CD1c-positive myeloid dendritic cell (primary cell): ENCODE measurements around the gene CFAP61.

ENCODE experiments used
- DNase-seq: peaks from one replicate; pipeline ENCODE4 v3.0.0-alpha.2; 2016; ENCODE audit errors: extremely low spot score

The CFAP61 gene

GRCh38 chr20:20036756-20037155 is 15.6 kb upstream of the CFAP61 start:
- peak; percentile 21 for DNase-seq

GRCh38 chr20:20037960-20038359 is 14.4 kb upstream of the CFAP61 start:
- DNase-seq = no peak

GRCh38 chr20:20038586-20038985 is 13.7 kb upstream of the CFAP61 start:
- DNase-seq = no peak

DNA sequence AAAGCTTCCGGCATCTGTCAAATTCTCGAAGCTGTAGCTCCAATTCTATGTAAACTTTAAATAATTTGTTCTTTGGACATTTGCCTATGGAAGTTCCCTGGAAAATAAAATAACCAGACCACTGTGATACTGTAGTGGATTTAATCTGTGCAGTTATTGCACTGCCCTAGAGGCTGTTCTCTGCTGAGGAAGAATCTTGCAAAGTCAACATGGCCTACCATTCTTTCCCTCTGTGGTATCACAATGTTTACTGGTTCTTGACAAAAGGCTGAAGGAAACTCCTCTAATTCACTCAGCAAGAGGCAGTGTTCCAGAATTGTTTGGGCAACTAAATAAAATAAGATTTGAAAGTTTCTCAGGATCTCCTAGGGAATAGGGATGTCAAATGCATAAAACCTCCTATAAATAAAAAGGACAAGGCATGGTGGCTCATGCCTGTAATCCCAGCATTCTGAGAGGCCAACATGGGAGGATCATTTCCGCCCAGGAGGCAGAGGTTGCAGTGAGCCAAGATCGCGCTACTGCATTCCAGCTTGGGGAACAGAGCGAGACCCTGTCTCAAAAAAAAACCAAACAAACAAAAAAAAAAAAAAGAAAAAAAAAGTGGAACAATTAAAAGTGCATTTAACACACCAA is 12.5 kb upstream of the CFAP61 start:
- no peak for DNase-seq

- DNase-seq = no peak
Measured at GRCh38 chr20:20051767-20052073, 612 bp upstream of the CFAP61 start.

- DNase-seq = no peak
Measured at GRCh38 chr20:20060234-20060998, 8.1 kb downstream of the CFAP61 start.

DNA sequence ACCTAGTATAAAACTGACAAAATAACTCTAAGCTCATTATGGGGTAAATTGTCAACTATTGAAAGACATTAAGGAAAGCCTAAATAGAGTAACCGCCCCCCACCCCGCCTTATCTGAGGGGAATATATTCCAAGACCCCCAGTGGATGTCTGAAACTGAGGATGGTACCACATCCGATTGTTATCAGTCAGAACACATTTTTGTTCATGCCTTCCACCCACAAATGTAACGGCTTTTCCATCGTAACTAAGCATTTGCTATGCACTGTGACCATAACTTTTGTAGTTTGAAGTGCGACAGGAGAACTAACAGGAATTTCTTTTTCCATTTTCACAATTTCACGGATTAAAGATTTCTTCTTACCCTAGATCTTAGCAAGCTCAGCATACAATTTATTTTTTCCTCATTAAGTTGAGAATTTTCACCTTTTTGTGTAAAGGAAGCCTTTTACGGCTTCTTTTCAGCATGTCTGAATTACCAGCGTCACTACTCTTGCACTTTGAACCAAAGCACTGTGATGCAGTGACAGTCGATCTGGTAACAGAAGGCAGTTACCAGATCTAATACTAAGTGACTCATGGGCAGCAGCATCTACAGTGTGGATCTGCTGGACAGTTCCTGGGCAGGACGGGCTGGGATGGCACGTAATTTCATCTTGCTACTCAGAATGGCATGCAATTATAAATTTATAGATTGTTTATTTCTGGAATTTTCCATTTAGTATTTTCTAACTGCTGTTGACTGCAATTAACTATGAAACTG is 11.8 kb downstream of the CFAP61 start:
- DNase-seq = no peak

- DNase-seq = no peak
Measured at GRCh38 chr20:20065361-20065760, 13.0 kb downstream of the CFAP61 start.

DNA sequence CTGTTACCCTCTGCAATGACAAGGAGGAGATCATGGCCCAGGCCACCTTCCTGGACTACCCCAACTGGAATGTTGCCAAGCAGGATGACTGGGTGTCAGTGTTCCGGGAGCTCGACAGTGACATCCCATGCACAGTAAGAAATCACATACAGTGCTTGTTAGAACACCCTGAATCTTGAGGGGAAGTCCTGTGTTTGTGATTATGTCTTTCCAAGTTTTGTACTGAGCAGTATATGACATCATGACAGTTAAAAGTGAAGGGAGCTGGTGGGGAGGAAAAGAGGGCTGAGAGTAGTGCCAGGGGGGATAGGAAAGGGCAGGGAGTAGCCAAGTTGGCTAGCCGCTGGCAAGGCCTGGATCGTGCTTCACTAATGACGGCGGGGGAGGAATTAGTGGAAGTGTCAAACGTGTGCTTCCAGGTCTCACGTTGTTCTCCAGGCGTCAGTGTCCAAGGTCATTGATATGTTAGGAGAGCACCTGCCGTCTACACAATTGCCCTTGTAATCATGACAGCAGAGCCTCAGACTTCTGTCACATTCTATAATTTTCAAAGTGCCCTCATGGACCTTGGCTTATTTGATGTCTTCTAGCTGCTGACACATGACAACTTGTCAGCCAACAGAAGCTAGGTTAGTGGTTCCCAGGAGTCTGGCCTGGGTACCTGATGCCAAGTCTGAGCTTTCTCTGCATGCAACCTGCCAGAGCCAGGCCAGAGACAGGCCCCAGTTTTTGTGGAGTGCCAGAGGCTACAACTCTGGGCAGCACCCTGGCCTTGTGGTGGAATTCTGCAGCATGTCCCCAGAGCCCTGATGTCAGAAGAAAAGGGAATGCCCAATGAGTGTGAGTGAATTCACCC is 18.8 kb downstream of the CFAP61 start:
- no peak for DNase-seq

GRCh38 chr20:20073801-20074371 is 21.6 kb downstream of the CFAP61 start:
- no peak for DNase-seq

GRCh38 chr20:20075032-20075431 is 22.7 kb downstream of the CFAP61 start:
- DNase-seq = no peak

DNA sequence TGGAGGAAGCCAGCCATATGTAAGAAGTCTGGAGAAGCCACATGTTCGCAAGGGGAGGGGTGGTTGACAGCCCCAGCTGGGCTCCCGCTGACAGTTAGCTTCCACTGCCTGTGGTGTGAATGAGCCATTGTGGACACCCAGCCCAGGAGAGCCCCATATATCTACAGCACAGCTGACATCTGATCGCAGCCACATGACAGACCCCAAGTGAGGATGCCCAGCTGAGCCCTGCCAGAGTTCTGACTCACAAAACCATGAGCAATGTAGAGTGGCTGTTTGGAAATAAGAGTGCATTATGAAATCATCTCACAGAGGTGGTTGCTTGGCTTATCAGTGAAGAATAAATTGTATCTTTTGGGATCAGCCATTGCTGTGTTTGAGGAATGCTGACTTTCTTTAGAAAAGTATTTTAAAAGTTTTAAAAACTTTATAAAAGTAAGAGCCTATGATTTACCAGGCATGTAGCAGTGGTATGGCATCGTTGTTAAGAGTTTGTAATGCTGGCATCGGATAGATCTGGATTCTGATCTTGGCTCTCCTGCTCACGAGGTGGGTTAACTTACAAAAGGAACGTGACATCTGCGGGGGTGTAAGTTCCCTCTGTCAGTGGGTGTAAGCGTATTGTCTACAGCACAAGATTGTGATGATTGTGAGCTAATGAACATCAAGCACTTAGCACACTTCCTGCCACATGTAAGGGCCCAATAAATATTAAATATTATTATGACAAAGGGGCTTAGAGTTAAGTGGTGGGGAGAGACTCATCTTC is 24.1 kb downstream of the CFAP61 start:
- no peak for DNase-seq

DNA sequence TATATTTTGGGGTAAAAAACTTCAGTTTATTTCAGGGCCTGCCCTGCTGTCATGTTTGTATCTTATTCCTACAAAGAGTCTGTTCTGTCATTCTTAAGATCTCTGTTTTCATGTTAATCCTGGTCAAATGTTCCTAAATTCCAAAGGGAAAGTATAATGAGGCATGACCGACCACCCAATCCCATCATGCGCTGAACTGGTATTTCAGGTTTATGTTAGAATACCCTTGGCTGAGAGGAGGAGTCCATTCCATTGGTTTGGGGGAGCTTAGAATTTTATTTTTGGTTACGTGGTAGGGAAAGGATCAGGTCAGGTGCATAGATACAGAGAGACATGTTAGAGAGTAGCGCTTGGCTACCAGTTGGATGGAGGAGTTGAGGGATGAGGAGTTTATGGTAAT is 25.7 kb downstream of the CFAP61 start:
- no peak for DNase-seq

DNA sequence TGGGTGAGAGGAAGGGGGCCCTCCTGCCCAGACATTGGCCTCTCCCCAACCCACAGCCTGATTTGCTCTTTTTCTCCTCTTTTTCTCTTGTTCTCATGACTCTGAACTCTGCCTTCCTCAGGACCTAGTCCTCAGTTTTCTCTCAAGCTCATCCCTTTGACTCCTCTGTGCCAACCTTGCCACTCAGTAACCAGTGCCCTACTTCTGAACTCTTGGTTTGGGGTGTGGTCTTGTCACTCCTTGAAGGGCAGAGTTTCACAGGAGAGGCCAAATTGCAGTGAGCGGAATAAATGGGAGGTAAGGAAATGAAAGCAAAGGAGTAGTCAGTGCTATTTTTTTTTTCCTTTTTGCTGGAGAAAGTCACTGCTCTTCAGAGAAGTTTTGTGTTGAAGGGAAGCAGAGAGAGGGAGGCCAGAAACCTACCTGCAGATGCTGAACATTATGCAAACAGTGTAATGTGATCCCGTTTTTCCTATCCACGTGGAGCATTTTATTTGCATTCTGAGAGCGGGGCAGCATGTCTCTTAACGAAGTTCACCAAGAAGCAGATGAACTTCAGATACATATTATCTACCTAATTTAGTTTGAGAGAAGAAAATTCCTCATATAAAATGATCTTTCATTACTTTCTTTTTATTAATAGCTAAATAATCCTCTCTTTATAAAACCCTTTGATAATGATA is 26.9 kb downstream of the CFAP61 start:
- no peak for DNase-seq

DNA sequence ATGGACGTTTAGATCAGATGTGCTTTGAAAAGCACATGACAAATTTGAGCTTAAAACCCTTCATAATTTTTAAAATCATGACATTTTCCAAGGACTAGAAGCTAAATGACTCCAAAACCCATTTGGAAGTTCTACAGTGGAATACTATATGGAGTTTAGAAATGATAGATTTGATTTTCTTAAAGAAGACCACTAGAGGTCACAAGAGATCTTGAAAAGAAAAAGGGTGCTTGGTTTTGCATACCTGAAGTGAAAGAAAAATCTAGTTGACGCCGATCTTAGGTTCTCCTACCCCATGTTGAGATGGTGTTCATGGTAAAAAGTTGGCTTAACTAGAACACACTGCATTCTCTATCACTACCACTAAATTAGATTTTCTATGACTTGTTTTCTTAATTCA is 31.5 kb downstream of the CFAP61 start:
- peak; percentile 47 for DNase-seq

- DNase-seq = no peak
Measured at GRCh38 chr20:20084296-20084752, 32.0 kb downstream of the CFAP61 start.

DNA sequence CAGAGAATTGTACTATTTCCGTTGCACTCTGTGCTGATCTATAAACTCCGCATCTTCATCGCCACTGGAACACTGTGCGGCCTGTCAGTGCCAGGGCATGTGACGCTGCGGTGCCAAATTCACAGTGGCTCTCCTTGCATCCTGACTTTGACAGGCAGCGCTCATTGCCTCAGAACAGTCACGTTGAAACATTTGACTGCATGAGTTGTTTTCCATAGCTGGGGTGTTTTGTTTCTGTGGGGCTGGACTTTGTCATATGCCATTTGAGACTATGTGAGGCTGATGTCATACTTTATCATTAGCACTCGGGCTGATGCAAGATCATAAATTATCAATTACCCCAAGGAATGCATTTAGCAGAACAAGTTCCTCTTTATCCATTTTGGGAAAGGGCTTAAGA is 32.7 kb downstream of the CFAP61 start:
- DNase-seq = no peak

DNA sequence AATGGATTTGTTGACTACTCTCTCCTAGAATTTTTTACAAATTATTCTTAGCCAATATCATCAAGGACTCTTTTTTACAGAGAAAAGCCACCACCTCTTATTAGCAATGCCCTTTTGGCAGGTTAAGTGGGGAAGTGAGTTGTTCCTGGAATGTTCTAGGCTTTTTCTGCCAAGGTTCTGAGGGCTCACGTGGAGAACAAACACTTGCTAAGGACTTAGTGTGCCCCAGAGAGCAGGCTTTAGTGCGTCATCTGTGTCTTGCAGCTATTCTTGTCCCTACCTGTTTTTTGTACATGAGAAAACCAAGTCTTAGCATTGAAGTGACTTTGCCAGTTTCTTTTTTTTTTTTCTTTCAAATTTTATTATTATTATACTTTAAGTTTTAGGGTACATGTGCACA is 33.5 kb downstream of the CFAP61 start:
- DNase-seq = no peak

- no peak for DNase-seq
Measured at GRCh38 chr20:20089018-20089417, 36.7 kb downstream of the CFAP61 start.

GRCh38 chr20:20089939-20090338 is 37.6 kb downstream of the CFAP61 start:
- no peak for DNase-seq
